Suprapubic skin (tissue), 4 donors: ENCODE measurements around the gene MTHFSD. TPM values are rescaled to one million over a fixed set of nuclear protein-coding genes. Genes with fewer than 3 reads are reported as not detected.

Experiments used
- DNase-seq, 2 donors: peaks; one replicate each; pipeline ENCODE4 v3.0.0-alpha.2; 2019; ENCODE audit warnings: low spot score in 2 of 2
- H3K27ac ChIP-seq: fragments of 200-600 bp; sonication (generic); one replicate; pipeline ENCODE4 v1.5.1; 2019
- H3K27me3 ChIP-seq: fragments of 200-600 bp; sonication (generic); one replicate; pipeline ENCODE4 v1.5.1; 2019
- H3K36me3 ChIP-seq: fragments of 200-600 bp; sonication (generic); one replicate; pipeline ENCODE4 v1.5.1; 2019
- H3K4me1 ChIP-seq: fragments of 200-600 bp; sonication (generic); one replicate; pipeline ENCODE4 v1.5.1; 2019
- H3K4me3 ChIP-seq: fragments of 200-600 bp; sonication (generic); one replicate; pipeline ENCODE4 v1.5.1; 2019; ENCODE audit warnings: mild to moderate bottlenecking
- H3K9me3 ChIP-seq: fragments of 200-600 bp; sonication (generic); one replicate; pipeline ENCODE4 v1.5.1; 2019
- CTCF ChIP-seq, 2 donors: fragments of 200-600 bp in 1 of 2; fragments of 450-650 bp in 1 of 2; sonication (generic) in 1 of 2; IDR thresholded peaks; one replicate each; pipeline ENCODE4 v1.5.1; 2016 to 2019; ENCODE audit warnings: antibody characterized with exemption in 2 of 2, mild to moderate bottlenecking in 1 of 2, moderate library complexity in 1 of 2
- EP300 ChIP-seq: sonication (generic); formaldehyde crosslinking; IDR thresholded peaks from one replicate; pipeline ENCODE4 v1.6.1; 2017; ENCODE audit warnings: antibody characterized with exemption
- POLR2A ChIP-seq, 2 donors: fragments of 450-650 bp; IDR thresholded peaks; one replicate each; pipeline ENCODE4 v1.6.1; 2017; ENCODE audit warnings: antibody characterized with exemption in 2 of 2, mild to moderate bottlenecking in 2 of 2, moderate library complexity in 2 of 2
- POLR2AphosphoS5 ChIP-seq, 3 donors: sonication (generic); formaldehyde crosslinking; IDR thresholded peaks; one replicate each; pipeline ENCODE4 v1.6.1; 2017; ENCODE audit warnings: antibody characterized with exemption in 3 of 3
- WGBS: methylation state at CpG from one replicate; pipeline ENCODE4 v1.1.5; 2018; 5-methylcytosine and 5-hydroxymethylcytosine counted together
- total RNA-seq, 4 donors: library from RNA; depleted of rRNA; stranded (reverse); fragments of >200 nt; gene quantifications; one replicate each; pipeline ENCODE4 v1.1.0, GENCODE V29; 2016

Gene MTHFSD
- total RNA-seq, 4 donors from 2014 or later: 12.4 to 43.4 (median 18.8) TPM

GRCh38 chr16:86598607-86599565 is 43.9 kb upstream of the MTHFSD start:
- H3K27me3 ChIP-seq: peaks cover 88% of the 10 kb centered on the region
- H3K36me3 ChIP-seq: no peaks in the 10 kb centered on the region

GRCh38 chr16:86597880-86598606 is 43.0 kb upstream of the MTHFSD start:
- Histone ChIP-seq H3K9me3 (no peaks in the 10 kb centered on the region), H3K27me3 (peaks cover 91% of the 10 kb centered on the region), H3K27ac (no peak overlapping the region), H3K36me3 (no peaks in the 10 kb centered on the region), H3K4me3 (no peak overlapping the region), H3K4me1 (no peaks in the 10 kb centered on the region)
- 40% methylated on average over 7 of the region's 7 CpGs for WGBS
- DNase-seq: no peak
- no peak for TF ChIP-seq POLR2AphosphoS5 (IDR thresholded peaks at IDR 0.05)
- no peak for TF ChIP-seq POLR2A (IDR thresholded peaks at IDR 0.05)
- TF ChIP-seq EP300: no peak
- TF ChIP-seq CTCF (IDR thresholded peaks at IDR 0.05): no peak

More at GRCh38 chr16:86598607-86599565, 43.9 kb upstream of the MTHFSD start:
- TF ChIP-seq POLR2A (IDR thresholded peaks at IDR 0.05) (no peak), POLR2AphosphoS5 (IDR thresholded peaks at IDR 0.05) (no peak), EP300 (no peak), CTCF (IDR thresholded peaks at IDR 0.05) (no peak)
- Histone ChIP-seq H3K4me3 (no peak overlapping the region), H3K9me3 (no peaks in the 10 kb centered on the region), H3K4me1 (no peaks in the 10 kb centered on the region), H3K27ac (no peak overlapping the region)
- 51% methylated on average over 22 of the region's 22 CpGs for WGBS
- DNase-seq: no peak

GRCh38 chr16:86597126-86597879 is 42.3 kb upstream of the MTHFSD start:
- H3K4me3 ChIP-seq: no peak overlapping the region
- no peak for DNase-seq
- TF ChIP-seq EP300 (no peak), POLR2A (IDR thresholded peaks at IDR 0.05) (no peak), POLR2AphosphoS5 (IDR thresholded peaks at IDR 0.05) (no peak), CTCF (IDR thresholded peaks at IDR 0.05) (no peak)
- H3K27ac ChIP-seq: no peak overlapping the region
- H3K4me1 ChIP-seq: no peaks in the 10 kb centered on the region
- 70% methylated on average over 18 of the region's 18 CpGs for WGBS
- no peaks in the 10 kb centered on the region for H3K9me3 ChIP-seq
- peaks cover 95% of the 10 kb centered on the region for H3K27me3 ChIP-seq
- no peaks in the 10 kb centered on the region for H3K36me3 ChIP-seq

GRCh38 chr16:86595983-86596605 is 41.1 kb upstream of the MTHFSD start:
- peaks cover 97% of the 10 kb centered on the region for H3K27me3 ChIP-seq
- H3K4me1 ChIP-seq: no peaks in the 10 kb centered on the region
- DNase-seq: no peak
- no peak for TF ChIP-seq EP300
- no peak for TF ChIP-seq CTCF (IDR thresholded peaks at IDR 0.05)
- no peak for TF ChIP-seq POLR2A (IDR thresholded peaks at IDR 0.05)
- TF ChIP-seq POLR2AphosphoS5 (IDR thresholded peaks at IDR 0.05): no peak
- no peaks in the 10 kb centered on the region for H3K9me3 ChIP-seq
- H3K27ac ChIP-seq: no peak overlapping the region
- no peak overlapping the region for H3K4me3 ChIP-seq
- 58% methylated on average over 10 of the region's 10 CpGs for WGBS
- H3K36me3 ChIP-seq: no peaks in the 10 kb centered on the region
